HTR-8/SVneo (cell line): Measurements from ENCODE around the gene C1QL2.

Experiments
- DNase-seq: peaks from one replicate; pipeline ENCODE4 v3.0.0; 2011; ENCODE audit warnings: low spot score, mixed read lengths; ENCODE audit not compliant: insufficient read length
- FAIRE-seq: peaks from 2 replicates; lab custom pipeline; 2011; peaks lifted over from hg19 to GRCh38; lab: Jason Lieb, UNC

The C1QL2 gene

DNA sequence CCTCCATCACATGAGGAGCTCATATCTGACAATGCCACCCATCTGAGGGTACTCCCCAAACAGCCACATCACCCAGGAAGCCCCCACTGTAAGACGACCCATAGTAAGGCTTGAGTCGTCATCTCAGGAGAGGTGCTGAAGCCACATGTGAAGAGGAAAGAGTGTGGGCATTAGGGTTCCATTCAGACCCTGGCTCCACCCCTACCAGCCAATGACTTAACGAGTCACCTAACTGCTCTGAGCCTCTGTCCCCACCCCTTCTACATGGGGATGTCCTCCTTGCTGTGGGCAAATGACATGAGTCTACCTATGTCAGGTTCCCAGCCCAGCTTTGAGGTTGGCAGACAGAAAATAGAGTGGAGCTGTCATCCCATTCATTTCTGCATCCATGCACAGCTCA lies 46.3 kb downstream of the C1QL2 start:
- no peak for FAIRE-seq
- no peak for DNase-seq

DNA sequence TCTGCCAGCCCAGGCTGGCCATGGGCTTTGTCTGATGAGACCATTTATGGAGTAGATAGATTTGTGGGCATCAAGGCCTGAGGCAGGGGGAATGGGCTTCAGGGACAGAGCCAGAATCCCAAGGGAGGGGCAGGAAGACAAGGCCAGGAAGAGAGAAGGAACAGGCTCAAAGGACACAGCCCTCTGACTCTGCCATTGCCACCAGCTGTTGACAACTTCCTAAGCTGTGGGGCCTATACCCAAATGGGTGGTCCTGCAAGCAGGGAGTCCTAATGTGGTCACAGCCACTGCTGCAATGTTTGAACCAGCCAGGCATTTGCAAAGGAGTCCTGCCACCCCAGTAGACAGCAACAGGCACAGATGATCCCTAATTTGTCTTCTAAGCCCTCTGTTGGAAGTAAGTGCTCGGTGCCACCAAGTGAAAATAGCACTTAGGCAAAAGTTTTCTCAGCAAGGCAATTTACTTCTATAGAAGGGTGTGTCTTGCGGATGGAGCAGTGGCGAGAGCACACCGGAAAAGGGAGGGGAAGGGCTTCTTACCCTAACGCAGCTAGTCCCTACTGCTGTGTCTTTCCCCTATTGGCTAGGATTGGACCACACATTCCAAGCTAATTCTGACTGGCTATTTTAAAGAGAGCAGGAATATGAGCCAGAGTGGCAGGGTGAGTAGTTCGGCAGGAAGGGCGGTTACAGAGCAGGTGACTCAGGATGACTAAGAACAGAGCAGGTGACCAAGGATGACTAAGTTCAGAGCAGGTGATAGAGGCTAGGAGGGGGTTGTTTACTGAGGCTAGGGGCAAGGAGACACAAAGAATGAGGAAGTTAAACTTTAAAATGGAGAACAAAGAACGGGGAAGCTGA lies 47.2 kb downstream of the C1QL2 start:
- no peak for FAIRE-seq
- no peak for DNase-seq

DNA sequence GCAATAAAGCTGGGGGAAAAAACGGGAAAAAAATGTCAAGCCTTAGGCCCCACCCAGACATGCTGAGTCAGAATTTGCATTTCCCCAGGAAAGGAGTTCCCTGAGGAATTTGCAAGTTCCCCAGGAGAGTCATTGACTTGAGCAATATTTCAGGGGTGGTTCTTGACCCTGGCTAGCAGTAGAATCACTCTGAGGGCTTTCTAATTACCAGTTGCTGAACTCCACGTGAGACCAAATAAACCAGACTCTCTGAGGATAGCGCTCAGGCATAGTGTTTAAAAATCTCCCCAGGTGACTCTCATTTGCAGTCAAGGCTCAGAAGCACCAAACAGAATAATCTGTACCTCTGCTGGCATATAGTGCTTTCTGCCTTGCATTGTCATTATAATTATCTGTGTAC lies 48.7 kb downstream of the C1QL2 start:
- no peak for FAIRE-seq

DNA sequence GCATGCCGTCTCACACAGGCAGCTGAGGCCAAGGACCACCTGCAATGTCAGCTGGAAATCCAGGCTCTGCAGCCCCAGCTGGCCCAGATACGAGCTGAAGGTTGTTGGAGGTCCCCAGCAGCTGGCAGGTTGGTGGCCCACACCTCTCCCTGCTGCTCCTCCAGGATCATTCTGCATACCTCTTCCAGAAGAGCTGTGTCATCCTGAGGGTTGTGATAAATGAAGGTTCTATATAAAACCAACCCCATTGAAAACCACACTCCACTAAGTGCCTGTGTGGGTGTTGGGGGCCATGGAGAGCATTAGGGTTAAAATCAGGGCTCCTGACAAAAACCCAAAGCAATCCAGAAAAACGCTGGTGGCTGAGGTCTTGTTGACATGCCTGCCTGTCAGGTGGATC lies 50.4 kb downstream of the C1QL2 start:
- FAIRE-seq, result no peak
- DNase-seq, result no peak

More for the DNA sequence above, 48.7 kb downstream of the C1QL2 start:
- no peak for DNase-seq

DNA sequence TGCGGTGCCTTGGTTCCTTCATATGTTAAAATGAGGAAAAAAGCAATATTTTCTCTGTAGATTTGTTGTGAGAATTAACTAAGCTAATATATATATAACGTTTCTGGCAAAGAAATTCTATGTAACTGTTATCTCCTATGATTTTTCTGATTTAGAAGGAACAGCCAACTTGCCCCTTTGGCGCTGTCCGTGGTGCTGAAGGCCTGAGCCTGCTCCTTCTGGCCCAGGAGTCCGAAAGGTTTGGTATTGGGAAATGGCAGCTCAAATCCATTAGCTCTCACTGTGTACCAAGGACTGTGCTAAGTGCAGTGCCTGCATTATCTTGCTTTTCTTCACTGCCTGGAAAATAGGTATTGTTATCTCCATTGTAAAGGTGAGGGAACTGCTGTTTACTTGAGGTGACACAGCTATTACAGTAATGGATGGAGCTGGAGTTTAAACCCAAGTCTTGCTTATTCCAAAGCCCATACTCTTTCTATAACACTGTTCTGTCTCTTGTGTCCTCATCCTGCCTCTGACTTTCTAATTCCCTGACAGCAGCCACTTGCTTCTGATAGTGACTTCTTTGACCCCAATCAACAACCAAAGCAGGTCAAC lies 52.2 kb downstream of the C1QL2 start:
- no peak for DNase-seq
- FAIRE-seq, result no peak
